Ovary (tissue), 3 donors: ENCODE data around the gene CATSPERB.
"Not testable (repeated sequence)": the region's sequence is repeated elsewhere in the genome, so short reads cannot be mapped to it uniquely, and the experiment has no call there.

Experiments used
- CTCF ChIP-seq, 3 donors: fragments of 450-650 bp in 2 of 3; fragments of 200-600 bp in 1 of 3; IDR thresholded peaks; one replicate each; pipeline versions ENCODE4 v1.5.1 to v1.8.0; 2016 to 2022; ENCODE audit warnings: antibody characterized with exemption in 3 of 3, mild to moderate bottlenecking in 1 of 3
- EP300 ChIP-seq: sonication (generic); formaldehyde crosslinking; IDR thresholded peaks from one replicate; pipeline ENCODE4 v1.6.1; 2017; ENCODE audit warnings: antibody characterized with exemption
- POLR2A ChIP-seq: fragments of 450-650 bp; IDR thresholded peaks from one replicate; pipeline ENCODE4 v1.6.1; 2017; ENCODE audit warnings: antibody characterized with exemption, mild to moderate bottlenecking, moderate library complexity
- donor health status: DM: no; HTN: no; CAD: no.

GRCh38 chr14:91677687-91678086 is 54.2 kb downstream of the CATSPERB start:
- not testable (repeated sequence) for TF ChIP-seq CTCF (IDR thresholded peaks at IDR 0.05); EP300; POLR2A
